Lung (tissue), 12 donors: ENCODE results near the gene PGR. TPM values are rescaled to one million over a fixed set of nuclear protein-coding genes. Genes with fewer than 3 reads are reported as not detected.
"Not testable (repeated sequence)": the region's sequence is repeated elsewhere in the genome, so short reads cannot be mapped to it uniquely, and the experiment has no call there.

Source experiments
- ATAC-seq: fragments of 200-7000 bp; cut with Tn5 transposase; one replicate; pipeline ENCODE4 v1.9.1; 2020; ENCODE audit warnings: moderate number of reproducible peaks; ENCODE audit not compliant: insufficient read depth, low FRiP score
- DNase-seq, 3 donors: peaks; one replicate each; pipeline ENCODE4 v3.0.0-alpha.2; 2013 to 2017
- H3K27ac ChIP-seq, 2 donors: one replicate each; pipeline ENCODE4 v1.5.1; 2013; ENCODE audit warnings: mild to moderate bottlenecking in 2 of 2, moderate library complexity in 2 of 2, control low read depth in 1 of 2, inconsistent platforms in 1 of 2, low read depth in 1 of 2, low read length in 1 of 2
- H3K27me3 ChIP-seq, 3 donors: one replicate each; pipeline ENCODE4 v1.5.1; 2013; ENCODE audit warnings: low read length in 2 of 3; ENCODE audit not compliant: control insufficient read depth in 3 of 3, insufficient read depth in 3 of 3
- H3K36me3 ChIP-seq, 4 donors: one replicate each; pipeline ENCODE4 v1.5.1; 2013; ENCODE audit warnings: low read length in 4 of 4, mild to moderate bottlenecking in 1 of 4, moderate library complexity in 1 of 4; ENCODE audit not compliant: control insufficient read depth in 4 of 4, insufficient read depth in 4 of 4
- H3K4me1 ChIP-seq, 5 donors: one replicate each; pipeline ENCODE4 v1.5.1; 2013; ENCODE audit warnings: low read length in 5 of 5, mild to moderate bottlenecking in 2 of 5, moderate library complexity in 1 of 5; ENCODE audit not compliant: control insufficient read depth in 5 of 5, insufficient read depth in 5 of 5
- H3K4me3 ChIP-seq: one replicate; pipeline ENCODE4 v1.5.1; 2013; ENCODE audit warnings: mild to moderate bottlenecking, control low read depth, moderate library complexity
- H3K9ac ChIP-seq, 2 donors: one replicate each; pipeline ENCODE4 v1.5.1; 2013; ENCODE audit warnings: low read length in 2 of 2, control low read depth in 1 of 2; ENCODE audit not compliant: insufficient read depth in 1 of 2
- H3K9me3 ChIP-seq, 4 donors: one replicate each; pipeline ENCODE4 v1.5.1; 2013; ENCODE audit warnings: low read length in 3 of 4, mild to moderate bottlenecking in 1 of 4, moderate library complexity in 1 of 4; ENCODE audit not compliant: control insufficient read depth in 4 of 4, insufficient read depth in 3 of 4
- CTCF ChIP-seq: IDR thresholded peaks from 2 replicates; pipeline ENCODE4 v1.5.1; 2012; ENCODE audit warnings: mild to moderate bottlenecking; ENCODE audit errors: control extremely low read depth, extremely low read depth
- WGBS, 2 donors: extraction: QIAGEN DNeasy Blood & Tissue Kit; methylation state at CpG; one replicate each; pipeline ENCODE4 v1.1.7; 2013; 5-methylcytosine and 5-hydroxymethylcytosine counted together
- polyA plus RNA-seq, 2 donors: library from polyadenylated mRNA; stranded (reverse); fragments of 200-250 nt; gene quantifications; one replicate each; pipeline ENCODE4 v1.2.1, GENCODE V29; 2013
- total RNA-seq, 2 donors: library from RNA; depleted of rRNA in 1 of 2; stranded (reverse); fragments of >200 nt in 1 of 2; gene quantifications; one replicate each; pipeline ENCODE4 v1.2.1, GENCODE V29; 2014 to 2021
- donor health status: control.
- donor health status: control.
- donor health status: Bipolar disorder and iron deficiency.
- donor health status: healthy.
- donor health status: DM: yes; HTN: yes; CAD: no.

The PGR gene
- total and polyA plus RNA-seq, 4 donors: 0.16 to 8.8 (median 1.3) TPM

- H3K27me3 ChIP-seq: no peaks in the 10 kb centered on the region
- no peak overlapping the region for H3K27ac ChIP-seq
- ATAC-seq (no peak), DNase-seq (no peak)
- no peak for TF ChIP-seq CTCF
- 77 to 82% methylated on average over 1 of the region's 1 CpG for WGBS, 2 donors
- no peak overlapping the region for H3K9ac ChIP-seq
- peaks cover 0 to 3% (median 0%) of the 10 kb centered on the region in 5 donors for H3K4me1 ChIP-seq
- no peaks in the 10 kb centered on the region for H3K36me3 ChIP-seq
- no peak overlapping the region for H3K4me3 ChIP-seq
- H3K9me3 ChIP-seq: no peaks in the 10 kb centered on the region
Observed at GRCh38 chr11:101019870-101020269, 109.7 kb downstream of the PGR start.

- Histone ChIP-seq H3K36me3 (no peaks in the 10 kb centered on the region), H3K9ac (no peak overlapping the region), H3K4me3 (no peak overlapping the region), H3K27me3 (no peaks in the 10 kb centered on the region), H3K4me1 (no peaks in the 10 kb centered on the region), H3K27ac (no peak overlapping the region), H3K9me3 (no peaks in the 10 kb centered on the region)
- ATAC-seq: no peak
- TF ChIP-seq CTCF: no peak
- no peak for DNase-seq
Observed at GRCh38 chr11:101014600-101015285, 114.9 kb downstream of the PGR start.

GRCh38 chr11:101013702-101014101 is 115.9 kb downstream of the PGR start:
- not testable (repeated sequence) for H3K36me3 ChIP-seq, H3K4me3 ChIP-seq, H3K4me1 ChIP-seq, H3K27me3 ChIP-seq, H3K9me3 ChIP-seq, ATAC-seq, DNase-seq, H3K9ac ChIP-seq, H3K27ac ChIP-seq

GRCh38 chr11:101011881-101012280 is 117.7 kb downstream of the PGR start:
- WGBS, 2 donors: 89% methylated on average over 5 of the region's 5 CpGs
- H3K4me3 ChIP-seq: no peak overlapping the region
- H3K27ac ChIP-seq: no peak overlapping the region
- H3K9me3 ChIP-seq: no peaks in the 10 kb centered on the region
- DNase-seq: no peak
- H3K36me3 ChIP-seq: no peaks in the 10 kb centered on the region
- no peaks in the 10 kb centered on the region for H3K4me1 ChIP-seq
- ATAC-seq: no peak
- H3K9ac ChIP-seq: no peak overlapping the region
- no peaks in the 10 kb centered on the region for H3K27me3 ChIP-seq
- no peak for TF ChIP-seq CTCF
